ENCODE data around the gene FAM110C.

- TF ChIP-seq CTCF (IDR thresholded peaks at IDR 0.05) (no peak), POLR2AphosphoS5 (IDR thresholded peaks at IDR 0.05) (no peak)
Measured at GRCh38 chr2:40465-40864, 5.8 kb downstream of the FAM110C start.
